Lower lobe of right lung (tissue), 2 donors: ENCODE data around the gene DHFR2. TPM values are rescaled to one million over a fixed set of nuclear protein-coding genes. Genes with fewer than 3 reads are reported as not detected.

Source experiments
- ATAC-seq, 2 donors: fragments of 200-7000 bp; cut with Tn5 transposase; one replicate each; pipeline ENCODE4 v1.9.1; 2020 to 2022; ENCODE audit warnings: mild to moderate bottlenecking in 2 of 2, moderate library complexity in 2 of 2
- DNase-seq: peaks from one replicate; pipeline ENCODE4 v3.0.0-alpha.2; 2020
- H3K27ac ChIP-seq: fragments of 200-600 bp; one replicate; pipeline ENCODE4 v1.8.0; 2022
- H3K27me3 ChIP-seq: fragments of 200-600 bp; one replicate; pipeline ENCODE4 v1.8.0; 2022; ENCODE audit warnings: low read depth
- H3K36me3 ChIP-seq: fragments of 200-600 bp; one replicate; pipeline ENCODE4 v1.8.0; 2022; ENCODE audit warnings: mild to moderate bottlenecking
- H3K4me1 ChIP-seq: fragments of 200-600 bp; one replicate; pipeline ENCODE4 v1.8.0; 2022
- H3K4me3 ChIP-seq: fragments of 200-600 bp; one replicate; pipeline ENCODE4 v1.8.0; 2022; ENCODE audit warnings: mild to moderate bottlenecking
- H3K9me3 ChIP-seq: fragments of 200-600 bp; one replicate; pipeline ENCODE4 v1.8.0; 2022
- CTCF ChIP-seq: fragments of 200-600 bp; IDR thresholded peaks from one replicate; pipeline ENCODE4 v1.8.0; 2022; ENCODE audit warnings: antibody characterized with exemption, mild to moderate bottlenecking
- intact Hi-C: fragments of 100-400 bp; cut with DNase I; formaldehyde crosslinking; loops from one replicate; pipeline ENCODE4 v1.11.0; 2022
- total RNA-seq: library from RNA; stranded (reverse); fragmentation: NEBNext Ultra II Directional; extraction: Animal tissue kit (Norgen Biotek cat#: 25700); gene quantifications from one replicate; pipeline ENCODE4 v1.2.1, GENCODE V29; 2021
- donor health status: DM: no; HTN: yes; CAD: no; lungs with severe emphysema.

The DHFR2 gene
- total RNA-seq, 1 donor from 2014 or later: 9.2 TPM

DNA sequence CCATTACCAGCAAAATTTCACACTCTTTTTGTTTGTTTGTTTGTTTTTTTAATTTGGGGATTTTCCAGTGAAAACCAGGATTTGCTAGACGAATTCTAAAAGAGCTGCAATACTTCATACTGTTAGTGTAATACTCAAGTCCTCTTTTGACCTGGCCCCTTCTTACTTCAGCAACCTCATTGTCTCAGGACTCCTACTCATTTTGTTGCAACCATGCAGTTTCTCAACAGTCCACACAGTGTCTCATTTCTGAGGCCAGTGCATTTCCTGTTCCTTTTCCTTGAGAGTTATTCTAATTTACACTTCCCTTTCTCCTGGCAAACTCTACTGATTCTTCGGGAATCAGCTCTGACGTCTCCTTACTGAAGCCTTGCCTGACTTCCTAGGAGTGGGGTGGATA lies 35.7 kb upstream of the DHFR2 start:
- ATAC-seq (peak; percentile 65 to 68), DNase-seq (no peak)
- Histone ChIP-seq H3K27me3 (no peaks in the 10 kb centered on the region), H3K4me3 (no peak overlapping the region), H3K9me3 (no peaks in the 10 kb centered on the region), H3K36me3 (peaks cover 67% of the 10 kb centered on the region), H3K4me1 (no peaks in the 10 kb centered on the region), H3K27ac (no peak overlapping the region)
- TF ChIP-seq CTCF: no peak
- intact Hi-C loops: no loop called here

GRCh38 chr3:94095111-94095510 lies 32.4 kb upstream of the DHFR2 start:
- DNase-seq: no peak
- no peaks in the 10 kb centered on the region for H3K9me3 ChIP-seq
- no peaks in the 10 kb centered on the region for H3K4me1 ChIP-seq
- intact Hi-C loops: no loop called here
- H3K36me3 ChIP-seq: peaks cover 56% of the 10 kb centered on the region
- H3K27ac ChIP-seq: no peak overlapping the region
- no peak for ATAC-seq
- H3K27me3 ChIP-seq: no peaks in the 10 kb centered on the region
- no peak for TF ChIP-seq CTCF
- no peak overlapping the region for H3K4me3 ChIP-seq

DNA sequence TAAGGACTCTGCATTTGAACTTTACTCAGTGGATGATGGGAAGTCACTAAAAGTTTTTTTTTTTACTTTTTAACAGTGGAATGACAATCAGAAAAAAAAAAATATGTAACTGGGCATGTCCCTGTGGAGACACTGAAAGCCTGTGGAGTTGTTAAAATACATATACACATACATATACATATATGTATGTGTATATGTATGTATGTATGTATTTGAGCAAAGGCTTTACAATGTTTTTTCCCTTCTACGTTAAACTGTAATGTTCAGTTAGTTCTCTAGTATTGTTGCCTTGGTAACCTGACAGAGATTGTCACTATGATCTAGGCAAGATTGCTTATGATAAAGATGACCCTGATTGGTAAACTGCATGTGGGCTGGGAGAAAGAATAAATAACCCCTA lies 30.4 kb upstream of the DHFR2 start:
- Histone ChIP-seq H3K9me3 (no peaks in the 10 kb centered on the region), H3K27me3 (no peaks in the 10 kb centered on the region), H3K4me3 (no peak overlapping the region), H3K36me3 (peaks cover 53% of the 10 kb centered on the region), H3K27ac (no peak overlapping the region), H3K4me1 (no peaks in the 10 kb centered on the region)
- ATAC-seq: no peak
- intact Hi-C loops: no loop called here
- no peak for DNase-seq
- no peak for TF ChIP-seq CTCF

- DNase-seq: no peak
- Histone ChIP-seq H3K27ac (no peak overlapping the region), H3K27me3 (no peaks in the 10 kb centered on the region), H3K4me3 (no peak overlapping the region), H3K36me3 (peaks cover 43% of the 10 kb centered on the region), H3K9me3 (no peaks in the 10 kb centered on the region), H3K4me1 (no peaks in the 10 kb centered on the region)
- no peak for TF ChIP-seq CTCF
- intact Hi-C loops: no loop called here
- ATAC-seq: peak; percentile 52 to 60
These were observed 29.4 kb upstream of the DHFR2 start for GRCh38 chr3:94092086-94092485.

- no peak for ATAC-seq
- no peak for DNase-seq
- Histone ChIP-seq H3K27ac (no peak overlapping the region), H3K4me3 (no peak overlapping the region), H3K36me3 (peaks cover 39% of the 10 kb centered on the region), H3K4me1 (no peaks in the 10 kb centered on the region), H3K27me3 (no peaks in the 10 kb centered on the region), H3K9me3 (no peaks in the 10 kb centered on the region)
- intact Hi-C loops: no loop called here
- TF ChIP-seq CTCF: no peak
These were observed 26.4 kb upstream of the DHFR2 start for GRCh38 chr3:94089126-94089525.

- TF ChIP-seq CTCF: no peak
- no peak overlapping the region for H3K27ac ChIP-seq
- peaks cover 8% of the 10 kb centered on the region for H3K4me1 ChIP-seq
- DNase-seq: no peak
- peaks cover 35% of the 10 kb centered on the region for H3K36me3 ChIP-seq
- no peaks in the 10 kb centered on the region for H3K27me3 ChIP-seq
- intact Hi-C loops: no loop called here
- no peaks in the 10 kb centered on the region for H3K9me3 ChIP-seq
- ATAC-seq: no peak
- no peak overlapping the region for H3K4me3 ChIP-seq
These were observed 20.5 kb upstream of the DHFR2 start for GRCh38 chr3:94083261-94083660.
